NCI-H748 treated with DMSO at 0.1 percent for 48 hours (cell line): ENCODE results near the gene ZSCAN20.

Experiments used
- DNase-seq: peaks from one replicate; lab custom pipeline; 2025; lab: John Stamatoyannopoulos, UW

ZSCAN20 gene

GRCh38 chr1:33472269-33472980 is at the start of gene ZSCAN20:
Gene ZSCAN20 (plus strand): TSS chr1:33472645. CDS start chr1:33479289, 6,644 bp downstream.
- peak; percentile 91 for DNase-seq

GRCh38 chr1:33424205-33424604 is 48.2 kb upstream of the ZSCAN20 start:
- DNase-seq: no peak

- DNase-seq: no peak
Measured at GRCh38 chr1:33424610-33425009, 47.8 kb upstream of the ZSCAN20 start.

GRCh38 chr1:33425900-33426299 is 46.5 kb upstream of the ZSCAN20 start:
- no peak for DNase-seq

GRCh38 chr1:33426916-33427315 is 45.5 kb upstream of the ZSCAN20 start:
- DNase-seq: no peak

GRCh38 chr1:33428661-33429060 is 43.8 kb upstream of the ZSCAN20 start:
- no peak for DNase-seq

- no peak for DNase-seq
Measured at GRCh38 chr1:33429332-33429731, 43.1 kb upstream of the ZSCAN20 start.

- DNase-seq: no peak
Measured at GRCh38 chr1:33429856-33430691, 42.4 kb upstream of the ZSCAN20 start.

GRCh38 chr1:33430692-33431593 is 41.5 kb upstream of the ZSCAN20 start, which contains the start of gene PHC2:
Gene PHC2 (minus strand): TSS chr1:33431095. CDS start chr1:33375539, 55,556 bp downstream.
- peak; percentile 86 for DNase-seq

GRCh38 chr1:33433509-33434362 is 38.7 kb upstream of the ZSCAN20 start:
- no peak for DNase-seq

GRCh38 chr1:33434363-33434750 is 38.1 kb upstream of the ZSCAN20 start:
- no peak for DNase-seq

- DNase-seq: no peak
Measured at GRCh38 chr1:33435096-33435820, 37.2 kb upstream of the ZSCAN20 start.

GRCh38 chr1:33436557-33437285 is 35.7 kb upstream of the ZSCAN20 start:
- DNase-seq: no peak

- no peak for DNase-seq
Measured at GRCh38 chr1:33438364-33439160, 33.9 kb upstream of the ZSCAN20 start.

GRCh38 chr1:33439662-33440061 is 32.8 kb upstream of the ZSCAN20 start:
- DNase-seq: no peak

- no peak for DNase-seq
Measured at GRCh38 chr1:33441088-33441745, 31.2 kb upstream of the ZSCAN20 start.

GRCh38 chr1:33442141-33442540 is 30.3 kb upstream of the ZSCAN20 start:
- DNase-seq: no peak

GRCh38 chr1:33443080-33443704 is 29.3 kb upstream of the ZSCAN20 start:
- DNase-seq: no peak
